ENCODE measurements around the gene SPATA33.
"Not testable (repeated sequence)": the region's sequence is repeated elsewhere in the genome, so short reads cannot be mapped to it uniquely, and the experiment has no call there.

SPATA33 gene

GRCh38 chr16:89629827-89630610 is 27.6 kb upstream of the SPATA33 start:
- no peak for DNase-seq (ENCODE audit: low read depth)

GRCh38 chr16:89633064-89633631 is 24.5 kb upstream of the SPATA33 start:
- no peak for DNase-seq (ENCODE audit: low read depth)

GRCh38 chr16:89634463-89635385 is 22.9 kb upstream of the SPATA33 start:
- not testable (repeated sequence) for DNase-seq (ENCODE audit: low read depth)

GRCh38 chr16:89636663-89637062 is 21.0 kb upstream of the SPATA33 start:
- DNase-seq (ENCODE audit: low read depth): no peak

- no peak for DNase-seq (ENCODE audit: low read depth)
Measured at GRCh38 chr16:89637379-89637778, 20.3 kb upstream of the SPATA33 start.

DNA sequence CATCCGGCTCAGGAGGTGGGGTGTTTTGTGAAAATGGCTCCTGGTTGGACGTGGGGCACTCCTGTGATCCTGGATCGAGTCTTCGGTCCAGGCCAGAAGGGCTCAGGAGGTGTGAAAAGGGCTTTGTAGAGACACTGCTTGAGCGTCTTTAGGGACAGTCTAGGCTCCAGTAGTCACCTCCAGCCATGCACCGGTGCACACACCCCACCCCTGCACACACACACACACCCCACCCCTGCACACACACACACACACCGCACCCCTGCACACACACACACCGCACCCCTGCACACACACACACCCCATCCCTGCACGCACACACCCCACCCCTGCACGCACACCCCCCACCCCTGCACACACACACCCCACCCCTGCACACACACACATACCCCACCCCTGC is 19.2 kb upstream of the SPATA33 start:
- DNase-seq (ENCODE audit: low read depth): no peak

DNA sequence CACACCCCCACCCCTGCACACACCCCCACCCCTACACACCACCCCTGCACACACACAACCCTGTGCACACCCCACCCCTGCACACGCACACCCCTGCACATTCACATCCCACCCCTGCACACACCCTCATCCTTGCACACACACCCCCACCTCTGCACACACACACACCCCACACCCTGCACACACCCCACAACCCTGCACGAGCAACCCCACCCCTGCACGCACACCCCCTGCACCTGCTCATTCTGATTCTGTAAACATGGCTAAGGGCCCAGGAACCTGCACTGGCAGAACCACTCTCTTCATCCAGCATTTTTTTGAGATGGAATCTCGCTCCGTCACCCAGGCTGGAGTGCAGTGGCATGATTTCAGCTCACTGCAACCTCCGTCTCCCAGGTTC is 18.3 kb upstream of the SPATA33 start:
- no peak for DNase-seq (ENCODE audit: low read depth)

DNA sequence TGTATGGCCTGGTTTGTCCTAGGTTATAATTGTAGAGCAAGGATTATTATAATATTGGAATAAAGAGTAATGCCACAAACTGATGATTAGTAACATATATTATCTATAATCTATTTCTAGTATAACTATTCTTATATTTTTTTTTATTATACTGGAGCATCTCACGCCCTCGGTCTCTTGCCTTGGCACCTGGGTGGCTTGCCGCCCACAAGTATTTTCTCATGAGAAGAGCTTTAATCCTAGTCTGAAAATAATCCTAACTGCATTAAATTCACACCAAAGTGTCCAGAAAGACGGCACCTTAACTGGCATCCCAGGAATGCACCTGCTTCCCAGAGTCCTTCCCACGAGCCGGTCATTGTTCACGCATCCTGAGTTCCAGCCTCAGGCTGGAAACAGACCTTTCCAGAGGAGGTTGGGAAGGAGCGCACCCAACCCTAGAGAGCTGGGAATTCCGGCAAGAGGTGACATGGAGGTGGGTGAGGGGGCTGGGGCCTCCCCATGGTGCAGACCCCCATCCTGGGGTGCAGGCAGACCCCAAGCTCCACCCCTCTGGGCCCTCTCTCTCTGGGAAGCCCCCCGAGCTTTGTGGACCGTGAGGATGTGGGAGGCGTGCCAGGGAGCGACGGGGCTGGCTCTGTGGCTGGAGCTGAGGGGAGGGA is 16.0 kb upstream of the SPATA33 start:
- no peak for DNase-seq (ENCODE audit: low read depth)

- DNase-seq (ENCODE audit: low read depth): no peak
Measured at GRCh38 chr16:89642574-89642973, 15.1 kb upstream of the SPATA33 start.

DNA sequence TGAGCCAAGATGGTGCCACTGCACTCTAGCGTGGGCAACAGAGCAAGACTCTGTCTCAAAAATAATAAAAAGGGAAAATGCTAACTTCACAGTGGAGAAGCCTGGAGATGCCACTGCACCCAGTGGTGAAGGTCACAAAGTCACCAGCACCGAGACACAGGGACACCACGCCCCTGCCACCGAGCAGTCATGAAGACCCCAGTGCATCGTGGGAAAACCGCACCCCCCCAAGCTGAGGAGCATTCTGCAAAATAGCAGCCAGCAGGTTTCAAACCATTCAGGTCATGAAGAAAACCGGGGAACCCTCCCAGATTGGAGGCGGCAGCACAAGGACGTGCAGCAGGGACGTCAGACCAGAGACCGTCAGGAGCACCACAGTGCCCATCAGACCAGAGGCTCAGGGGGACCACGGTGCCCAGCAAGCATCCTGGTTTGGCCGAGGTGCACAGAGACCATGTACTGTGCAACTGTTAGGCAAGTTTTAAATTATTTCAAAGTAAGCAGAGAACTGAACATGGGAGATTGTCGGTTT is 13.8 kb upstream of the SPATA33 start:
- no peak for DNase-seq (ENCODE audit: low read depth)

- DNase-seq (ENCODE audit: low read depth): no peak
Measured at GRCh38 chr16:89645122-89645521, 12.5 kb upstream of the SPATA33 start.

GRCh38 chr16:89646270-89646669 is 11.4 kb upstream of the SPATA33 start:
- no peak for DNase-seq (ENCODE audit: low read depth)

- no peak for DNase-seq (ENCODE audit: low read depth)
Measured at GRCh38 chr16:89646906-89647305, 10.7 kb upstream of the SPATA33 start.

- no peak for DNase-seq (ENCODE audit: low read depth)
Measured at GRCh38 chr16:89651584-89651983, 6.1 kb upstream of the SPATA33 start.

- no peak for DNase-seq (ENCODE audit: low read depth)
Measured at GRCh38 chr16:89653656-89654295, 3.9 kb upstream of the SPATA33 start.

- DNase-seq (ENCODE audit: low read depth): no peak
Measured at GRCh38 chr16:89655062-89655643, 2.5 kb upstream of the SPATA33 start.

GRCh38 chr16:89656435-89657121 is 1.1 kb upstream of the SPATA33 start:
- no peak for DNase-seq (ENCODE audit: low read depth)

GRCh38 chr16:89658221-89658879 is 714 bp downstream of the SPATA33 start:
- DNase-seq (ENCODE audit: low read depth): no peak

GRCh38 chr16:89660146-89660545 is 2.5 kb downstream of the SPATA33 start:
- no peak for DNase-seq (ENCODE audit: low read depth)

GRCh38 chr16:89661215-89661614 is 3.6 kb downstream of the SPATA33 start:
- DNase-seq (ENCODE audit: low read depth): no peak
